ENCODE measurements around the gene WDR7. TPM values are rescaled to one million over a fixed set of nuclear protein-coding genes. Genes with fewer than 3 reads are reported as not detected.

The WDR7 gene
- total RNA-seq, 2 experiments from 2014 or later = 35.9 to 43.3 TPM

- no peaks in the 10 kb centered on the region for H3K9me3 Mint-ChIP-seq (ENCODE audit: low read depth)
- H3K27me3 Mint-ChIP-seq = no peaks in the 10 kb centered on the region
- peaks cover 10% of the 10 kb centered on the region for H3K4me1 Mint-ChIP-seq
- peaks cover 16% of the 10 kb centered on the region for H3K36me3 Mint-ChIP-seq
- CTCF ChIA-PET = no interaction called here
- H3K27ac Mint-ChIP-seq = no peak overlapping the region
- DNase-seq (no peak), ATAC-seq (no peak)
- H3K4me3 Mint-ChIP-seq = no peak overlapping the region
Measured at GRCh38 chr18:56929886-56930285, 278.7 kb downstream of the WDR7 start.

- Mint-ChIP-seq H3K4me1 (peaks cover 4% of the 10 kb centered on the region), H3K36me3 (peaks cover 14% of the 10 kb centered on the region), H3K27ac (no peak overlapping the region), H3K27me3 (no peaks in the 10 kb centered on the region), H3K4me3 (no peak overlapping the region), H3K9me3 (ENCODE audit: low read depth) (no peaks in the 10 kb centered on the region)
- no peak for DNase-seq
- CTCF ChIA-PET = no interaction called here
- no peak for ATAC-seq
Measured at GRCh38 chr18:56933472-56933871, 282.3 kb downstream of the WDR7 start.

- Mint-ChIP-seq H3K27me3 (no peaks in the 10 kb centered on the region), H3K27ac (no peak overlapping the region), H3K36me3 (peaks cover 16% of the 10 kb centered on the region), H3K4me3 (no peak overlapping the region), H3K4me1 (peaks cover 4% of the 10 kb centered on the region), H3K9me3 (ENCODE audit: low read depth) (no peaks in the 10 kb centered on the region)
- DNase-seq (no peak), ATAC-seq (no peak)
- CTCF ChIA-PET = no interaction called here
Measured at GRCh38 chr18:56934131-56934530, 283.0 kb downstream of the WDR7 start.

- DNase-seq (no peak), ATAC-seq (no peak)
- Mint-ChIP-seq H3K36me3 (peaks cover 16% of the 10 kb centered on the region), H3K27ac (no peak overlapping the region), H3K27me3 (no peaks in the 10 kb centered on the region), H3K4me3 (no peak overlapping the region), H3K9me3 (ENCODE audit: low read depth) (no peaks in the 10 kb centered on the region), H3K4me1 (peaks cover 4% of the 10 kb centered on the region)
- CTCF ChIA-PET = no interaction called here
Measured at GRCh38 chr18:56934906-56935305, 283.7 kb downstream of the WDR7 start.

- CTCF ChIA-PET = no interaction called here
- H3K4me1 Mint-ChIP-seq = peaks cover 4% of the 10 kb centered on the region
- DNase-seq (no peak), ATAC-seq (no peak)
- no peaks in the 10 kb centered on the region for H3K27me3 Mint-ChIP-seq
- no peak overlapping the region for H3K4me3 Mint-ChIP-seq
- peaks cover 16% of the 10 kb centered on the region for H3K36me3 Mint-ChIP-seq
- no peaks in the 10 kb centered on the region for H3K9me3 Mint-ChIP-seq (ENCODE audit: low read depth)
- no peak overlapping the region for H3K27ac Mint-ChIP-seq
Measured at GRCh38 chr18:56935434-56936040, 284.4 kb downstream of the WDR7 start.

- ATAC-seq = no peak
- peaks cover 18% of the 10 kb centered on the region for H3K36me3 Mint-ChIP-seq
- CTCF ChIA-PET = no interaction called here
Measured at GRCh38 chr18:56936457-56936856, 285.3 kb downstream of the WDR7 start.

GRCh38 chr18:56937874-56938430 is 286.8 kb downstream of the WDR7 start:
- Mint-ChIP-seq H3K4me1 (peaks cover 4% of the 10 kb centered on the region), H3K27me3 (no peaks in the 10 kb centered on the region), H3K4me3 (no peak overlapping the region), H3K36me3 (peaks cover 17% of the 10 kb centered on the region), H3K9me3 (ENCODE audit: low read depth) (no peaks in the 10 kb centered on the region), H3K27ac (no peak overlapping the region)
- DNase-seq (no peak), ATAC-seq (no peak)
- CTCF ChIA-PET = no interaction called here

More at GRCh38 chr18:56936457-56936856, 285.3 kb downstream of the WDR7 start:
- Mint-ChIP-seq H3K27me3 (no peaks in the 10 kb centered on the region), H3K4me3 (no peak overlapping the region), H3K4me1 (peaks cover 4% of the 10 kb centered on the region), H3K9me3 (ENCODE audit: low read depth) (no peaks in the 10 kb centered on the region), H3K27ac (no peak overlapping the region)
- no peak for DNase-seq

GRCh38 chr18:56945171-56946083 is 294.3 kb downstream of the WDR7 start:
- no peak for DNase-seq
- H3K9me3 Mint-ChIP-seq (ENCODE audit: low read depth) = no peaks in the 10 kb centered on the region
- H3K27me3 Mint-ChIP-seq = no peaks in the 10 kb centered on the region
- H3K36me3 Mint-ChIP-seq = peaks cover 9% of the 10 kb centered on the region
- CTCF ChIA-PET = no interaction called here
- ATAC-seq = no peak
- no peak overlapping the region for H3K27ac Mint-ChIP-seq
- no peak overlapping the region for H3K4me3 Mint-ChIP-seq
- no peaks in the 10 kb centered on the region for H3K4me1 Mint-ChIP-seq

- Mint-ChIP-seq H3K4me1 (no peaks in the 10 kb centered on the region), H3K9me3 (ENCODE audit: low read depth) (no peaks in the 10 kb centered on the region), H3K36me3 (peaks cover 8% of the 10 kb centered on the region), H3K4me3 (no peak overlapping the region), H3K27me3 (no peaks in the 10 kb centered on the region), H3K27ac (no peak overlapping the region)
- CTCF ChIA-PET = no interaction called here
- ATAC-seq (no peak), DNase-seq (no peak)
Measured at GRCh38 chr18:56947236-56947635, 296.1 kb downstream of the WDR7 start.

GRCh38 chr18:56952026-56952425 is 300.9 kb downstream of the WDR7 start:
- Mint-ChIP-seq H3K4me1 (no peaks in the 10 kb centered on the region), H3K27ac (no peak overlapping the region), H3K4me3 (no peak overlapping the region), H3K9me3 (ENCODE audit: low read depth) (no peaks in the 10 kb centered on the region), H3K36me3 (peaks cover 4% of the 10 kb centered on the region), H3K27me3 (no peaks in the 10 kb centered on the region)
- no peak for ATAC-seq
- DNase-seq = no peak
- CTCF ChIA-PET = no interaction called here

GRCh38 chr18:56953428-56954198 is 302.5 kb downstream of the WDR7 start:
- CTCF ChIA-PET = no interaction called here
- Mint-ChIP-seq H3K36me3 (peaks cover 5% of the 10 kb centered on the region), H3K4me1 (no peaks in the 10 kb centered on the region)

GRCh38 chr18:56955490-56955889 is 304.3 kb downstream of the WDR7 start:
- no peaks in the 10 kb centered on the region for H3K9me3 Mint-ChIP-seq (ENCODE audit: low read depth)
- peaks cover 3% of the 10 kb centered on the region for H3K36me3 Mint-ChIP-seq
- CTCF ChIA-PET = no interaction called here
- DNase-seq (no peak), ATAC-seq (no peak)
- H3K4me3 Mint-ChIP-seq = no peak overlapping the region
- no peak overlapping the region for H3K27ac Mint-ChIP-seq
- H3K4me1 Mint-ChIP-seq = no peaks in the 10 kb centered on the region
- no peaks in the 10 kb centered on the region for H3K27me3 Mint-ChIP-seq

More at GRCh38 chr18:56953428-56954198, 302.5 kb downstream of the WDR7 start:
- Mint-ChIP-seq H3K4me3 (no peak overlapping the region), H3K27me3 (no peaks in the 10 kb centered on the region), H3K9me3 (ENCODE audit: low read depth) (no peaks in the 10 kb centered on the region), H3K27ac (no peak overlapping the region)
- no peak for DNase-seq
- no peak for ATAC-seq

GRCh38 chr18:56959120-56959519 is 308.0 kb downstream of the WDR7 start:
- no peaks in the 10 kb centered on the region for H3K27me3 Mint-ChIP-seq
- CTCF ChIA-PET = no interaction called here
- H3K36me3 Mint-ChIP-seq = peaks cover 2% of the 10 kb centered on the region
- H3K4me3 Mint-ChIP-seq = no peak overlapping the region
- DNase-seq (no peak), ATAC-seq (no peak)
- H3K9me3 Mint-ChIP-seq (ENCODE audit: low read depth) = no peaks in the 10 kb centered on the region
- no peak overlapping the region for H3K27ac Mint-ChIP-seq
- no peaks in the 10 kb centered on the region for H3K4me1 Mint-ChIP-seq
